HEK293T (cell line): ENCODE results near the gene MYO5B.

Experiments used
- CTCF ChIA-PET: fragments of 350-600 bp; formaldehyde crosslinking; extraction: SDS; loops from one replicate; lab custom pipeline; 2021; ENCODE audit warnings: antibody characterized with exemption, inconsistent platforms; lab: Yijun Ruan, JAX
- POLR2A ChIA-PET: fragments of 350-600 bp; formaldehyde crosslinking; extraction: SDS; loops from one replicate; lab custom pipeline; 2020; ENCODE audit warnings: antibody characterized with exemption, inconsistent platforms; lab: Yijun Ruan, JAX
- DNase-seq: peaks from one replicate; pipeline ENCODE4 v3.0.0; 2012; ENCODE audit warnings: mixed read lengths; ENCODE audit errors: extremely low spot score
- ARNT ChIP-seq: fragments of 450-650 bp; IDR thresholded peaks from 2 replicates; pipeline ENCODE4 v1.6.1; 2017; ENCODE audit warnings: mild to moderate bottlenecking
- BHLHE40 ChIP-seq: fragments of 450-650 bp; IDR thresholded peaks from 2 replicates; pipeline ENCODE4 v1.6.1; 2016; ENCODE audit warnings: mild to moderate bottlenecking, moderate library complexity, borderline replicate concordance
- CTBP1 ChIP-seq: fragments of 450-650 bp; IDR thresholded peaks from 2 replicates; pipeline ENCODE4 v1.6.1; 2016; ENCODE audit warnings: borderline replicate concordance
- ELF4 ChIP-seq: fragments of 450-650 bp; IDR thresholded peaks from 2 replicates; pipeline ENCODE4 v1.6.1; 2017; ENCODE audit warnings: antibody characterized with exemption
- FOXA1 ChIP-seq: fragments of 450-650 bp; IDR thresholded peaks from 2 replicates; pipeline ENCODE4 v1.6.1; 2016; ENCODE audit warnings: mild to moderate bottlenecking
- FOXK2 ChIP-seq: fragments of 450-650 bp; IDR thresholded peaks from 2 replicates; pipeline ENCODE4 v1.6.1; 2016; ENCODE audit warnings: mild to moderate bottlenecking
- FOXM1 ChIP-seq: fragments of 450-650 bp; IDR thresholded peaks from 2 replicates; pipeline ENCODE4 v1.6.1; 2017; ENCODE audit warnings: mild to moderate bottlenecking, borderline replicate concordance
- HDGF ChIP-seq: fragments of 450-650 bp; IDR thresholded peaks from 2 replicates; pipeline ENCODE4 v1.6.1; 2017; ENCODE audit warnings: antibody characterized with exemption, borderline replicate concordance
- L3MBTL2 ChIP-seq: fragments of 450-650 bp; conservative IDR thresholded peaks from 2 replicates; pipeline ENCODE4 v1.6.1; 2016; ENCODE audit warnings: mild to moderate bottlenecking
- LEF1 ChIP-seq: fragments of 450-650 bp; IDR thresholded peaks from 2 replicates; pipeline ENCODE4 v1.6.1; 2017; ENCODE audit warnings: mild to moderate bottlenecking, borderline replicate concordance
- NFRKB ChIP-seq: fragments of 450-650 bp; IDR thresholded peaks from 2 replicates; pipeline ENCODE4 v1.6.1; 2016; ENCODE audit warnings: mild to moderate bottlenecking, moderate library complexity
- PKNOX1 ChIP-seq: fragments of 450-650 bp; IDR thresholded peaks from 2 replicates; pipeline ENCODE4 v1.6.1; 2016
- SP1 ChIP-seq: fragments of 450-650 bp; IDR thresholded peaks from 2 replicates; pipeline ENCODE4 v1.6.1; 2017
- SUZ12 ChIP-seq: fragments of 450-650 bp; IDR thresholded peaks from 2 replicates; pipeline ENCODE4 v1.6.1; 2016; ENCODE audit warnings: mild to moderate bottlenecking
- TARDBP ChIP-seq: fragments of 450-650 bp; IDR thresholded peaks from 2 replicates; pipeline ENCODE4 v1.6.1; 2016
- ZNF384 ChIP-seq: fragments of 450-650 bp; IDR thresholded peaks from 2 replicates; pipeline ENCODE4 v1.6.1; 2016

MYO5B gene

GRCh38 chr18:50138181-50139064, 56.5 kb downstream of the MYO5B start:
- TF ChIP-seq SP1 (no peak), FOXM1 (no peak), CTBP1 (no peak), PKNOX1 (no peak), ELF4 (no peak), FOXK2 (no peak), TARDBP (no peak), L3MBTL2 (no peak), LEF1 (no peak), ARNT (no peak), FOXA1 (no peak), HDGF (no peak), BHLHE40 (no peak), NFRKB (no peak), ZNF384 (no peak), SUZ12 (no peak)
- DNase-seq: no peak
- ChIA-PET CTCF (no interaction called here), POLR2A (no interaction called here)

GRCh38 chr18:50135903-50136302, 59.0 kb downstream of the MYO5B start:
- no peak for DNase-seq
- no peak for TF ChIP-seq FOXM1
- no peak for TF ChIP-seq FOXK2
- no peak for TF ChIP-seq L3MBTL2
- TF ChIP-seq ARNT: no peak
- TF ChIP-seq CTBP1: no peak
- TF ChIP-seq LEF1: no peak
- TF ChIP-seq HDGF: no peak
- no peak for TF ChIP-seq TARDBP
- TF ChIP-seq SUZ12: no peak
- no peak for TF ChIP-seq SP1
- TF ChIP-seq ELF4: no peak
- TF ChIP-seq NFRKB: no peak
- TF ChIP-seq PKNOX1: no peak
- no peak for TF ChIP-seq FOXA1
- TF ChIP-seq BHLHE40: no peak
- TF ChIP-seq ZNF384: no peak
- CTCF ChIA-PET: no interaction called here
- POLR2A ChIA-PET: no interaction called here

GRCh38 chr18:50133526-50133925, 61.4 kb downstream of the MYO5B start:
- CTCF ChIA-PET: no interaction called here
- TF ChIP-seq SUZ12 (no peak), FOXM1 (no peak), ZNF384 (no peak), L3MBTL2 (no peak), PKNOX1 (no peak), LEF1 (no peak), ELF4 (no peak)
- POLR2A ChIA-PET: no interaction called here

GRCh38 chr18:50131591-50131990, 63.4 kb downstream of the MYO5B start:
- POLR2A ChIA-PET: no interaction called here
- DNase-seq: no peak
- CTCF ChIA-PET: no interaction called here

More at GRCh38 chr18:50133526-50133925, 61.4 kb downstream of the MYO5B start:
- no peak for DNase-seq

More at GRCh38 chr18:50131591-50131990, 63.4 kb downstream of the MYO5B start:
- TF ChIP-seq ZNF384 (no peak), PKNOX1 (no peak), FOXK2 (no peak), SUZ12 (no peak), FOXM1 (no peak), HDGF (no peak), CTBP1 (no peak), FOXA1 (no peak), ARNT (no peak), NFRKB (no peak), L3MBTL2 (no peak), BHLHE40 (no peak), LEF1 (no peak), SP1 (no peak)
